PC-3 (cell line): ENCODE measurements around the gene CUTC. TPM values are rescaled to one million over a fixed set of nuclear protein-coding genes. Genes with fewer than 3 reads are reported as not detected.

Experiments
- ATAC-seq: fragments of 200-7000 bp; cut with Tn5 transposase; 2 replicates; pipeline ENCODE4 v1.9.1; 2020; ENCODE audit warnings: mild to moderate bottlenecking, moderate library complexity
- BruUV-seq: library from RNA; stranded (reverse); fragments of 400-500 nt; replicated peaks from 2 replicates; lab custom pipeline; 2021; lab: Mats Ljungman, UMichigan
- CTCF ChIA-PET: fragments of 300-600 bp; sonication (Branson Sonifier 250); formaldehyde crosslinking; loops from one replicate; lab custom pipeline; 2022; ENCODE audit warnings: antibody characterized with exemption; lab: Charles Lee
- POLR2A ChIA-PET: fragments of 300-600 bp; sonication (Branson Sonifier 250); formaldehyde crosslinking; loops from one replicate; lab custom pipeline; 2022; ENCODE audit warnings: antibody characterized with exemption; ENCODE audit not compliant: unreplicated experiment; lab: Charles Lee
- DNase-seq: peaks from one replicate; pipeline ENCODE4 v3.0.0-alpha.2; 2015
- H2AFZ ChIP-seq: fragments of 300-600 bp; sonication (generic); 2 replicates; pipeline ENCODE4 v1.6.0; 2016; ENCODE audit warnings: antibody characterized with exemption, low read length
- H3F3A ChIP-seq: fragments of 300-600 bp; sonication (generic); one replicate; pipeline ENCODE4 v1.6.0; 2017; ENCODE audit warnings: antibody characterized with exemption, low read length, control low read depth, mild to moderate bottlenecking; ENCODE audit not compliant: unreplicated experiment
- H3K27ac ChIP-seq: fragments of 300-600 bp; sonication (generic); 2 replicates; pipeline ENCODE4 v1.5.1; 2016; ENCODE audit warnings: mild to moderate bottlenecking, low read length
- H3K27me3 ChIP-seq: fragments of 300-600 bp; sonication (generic); 2 replicates; pipeline ENCODE4 v1.6.1; 2016; ENCODE audit warnings: low read length, mixed read lengths
- H3K36me3 ChIP-seq: fragments of 300-600 bp; sonication (generic); 2 replicates; pipeline ENCODE4 v1.6.1; 2016; ENCODE audit warnings: low read depth, mixed run types, low read length, mixed read lengths
- H3K4me1 ChIP-seq: fragments of 300-600 bp; sonication (generic); 2 replicates; pipeline ENCODE4 v1.5.1; 2016; ENCODE audit warnings: low read length; ENCODE audit not compliant: insufficient read depth
- H3K4me2 ChIP-seq: fragments of 300-600 bp; sonication (generic); 2 replicates; pipeline ENCODE4 v1.6.0; 2016; ENCODE audit warnings: low read length
- H3K4me3 ChIP-seq: fragments of 300-600 bp; sonication (generic); 2 replicates; pipeline ENCODE4 v1.5.1; 2016; ENCODE audit warnings: mild to moderate bottlenecking, low read length, mixed read lengths
- H3K79me2 ChIP-seq: fragments of 300-600 bp; sonication (generic); 2 replicates; pipeline ENCODE4 v1.6.1; 2017; ENCODE audit warnings: low read length, mixed read lengths
- H3K9ac ChIP-seq: fragments of 300-600 bp; sonication (generic); 2 replicates; pipeline ENCODE4 v1.6.0; 2016; ENCODE audit warnings: mild to moderate bottlenecking, low read length
- H3K9me2 ChIP-seq: fragments of 300-600 bp; sonication (generic); replicated peaks from 2 replicates; pipeline ENCODE4 v1.6.1; 2016; ENCODE audit warnings: mixed run types, low read length, mixed read lengths
- H3K9me3 ChIP-seq: fragments of 300-600 bp; sonication (generic); 2 replicates; pipeline ENCODE4 v1.6.1; 2016; ENCODE audit warnings: low read length, mixed read lengths
- H4K20me1 ChIP-seq: fragments of 300-600 bp; sonication (generic); 2 replicates; pipeline ENCODE4 v1.6.1; 2016; ENCODE audit warnings: low read length, mixed read lengths
- CTCF ChIP-seq: fragments of 300-600 bp; sonication (generic); conservative IDR thresholded peaks from 2 replicates; pipeline ENCODE4 v1.5.1; 2017; ENCODE audit warnings: antibody characterized with exemption, low read depth, mild to moderate bottlenecking, low read length
- EZH2 ChIP-seq: fragments of 300-600 bp; sonication (generic); IDR thresholded peaks from one replicate; pipeline ENCODE4 v1.6.1; 2017; ENCODE audit warnings: antibody characterized with exemption, mild to moderate bottlenecking, low read length; ENCODE audit not compliant: unreplicated experiment
- EZH2phosphoT487 ChIP-seq: fragments of 300-600 bp; sonication (generic); IDR thresholded peaks from 2 replicates; pipeline ENCODE4 v1.6.1; 2018; ENCODE audit warnings: mild to moderate bottlenecking, antibody characterized with exemption, low read length, borderline replicate concordance
- intact Hi-C: fragments of 100-400 bp; cut with micrococcal nuclease; formaldehyde crosslinking; loops from 2 replicates; pipeline ENCODE4 v1.9.0; 2023
- total RNA-seq: library from RNA; depleted of rRNA; stranded (reverse); fragments of >200 nt; gene quantifications from 2 replicates; pipeline ENCODE4 v1.2.3, GENCODE V29; 2014

Gene CUTC
- total RNA-seq, 1 experiment from 2014 or later: 10.2 TPM

DNA sequence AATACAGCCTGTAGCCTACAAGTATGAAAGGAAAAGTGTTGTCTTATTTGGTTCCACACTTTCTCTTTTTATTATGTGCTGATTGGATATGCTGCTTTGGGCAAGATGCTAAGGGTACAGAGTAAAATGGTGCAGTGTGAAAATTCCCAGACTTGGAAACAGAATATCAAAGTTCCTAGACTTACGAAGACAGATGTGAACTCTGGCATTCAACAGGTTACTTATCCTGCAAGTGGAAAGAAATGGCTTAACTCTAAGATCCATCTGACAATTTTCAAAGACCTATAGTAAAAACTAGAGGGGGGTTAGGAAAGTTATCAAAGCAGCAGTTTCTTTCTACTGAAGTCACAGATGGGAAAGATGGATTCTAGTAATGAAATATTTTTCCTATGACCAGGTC lies 24.1 kb downstream of the CUTC start:
- CTCF ChIA-PET: no interaction called here
- no peaks in the 10 kb centered on the region for H3K27me3 ChIP-seq
- DNase-seq (no peak), ATAC-seq (no peak)
- intact Hi-C loops: no loop called here
- no peaks in the 10 kb centered on the region for H3K9me3 ChIP-seq
- no peak overlapping the region for H2AFZ ChIP-seq
- no peak overlapping the region for H3K9ac ChIP-seq
- peaks cover 17% of the 10 kb centered on the region; the same call in 1 of the 2 replicates for H3K36me3 ChIP-seq
- H3K4me3 ChIP-seq: no peak overlapping the region
- H3K4me1 ChIP-seq: no peaks in the 10 kb centered on the region
- no peaks in the 10 kb centered on the region for H3K79me2 ChIP-seq
- no peak overlapping the region for H3K27ac ChIP-seq
- H3K9me2 ChIP-seq: no peaks in the 10 kb centered on the region
- no peak for TF ChIP-seq EZH2phosphoT487
- BruUV-seq: no TSS peak
- H3K4me2 ChIP-seq: no peak overlapping the region
- H4K20me1 ChIP-seq: no peaks in the 10 kb centered on the region
- POLR2A ChIA-PET: no interaction called here
- H3F3A ChIP-seq: no peaks in the 10 kb centered on the region

GRCh38 chr10:99758211-99758891 lies 26.3 kb downstream of the CUTC start:
- Histone ChIP-seq H3K9me2 (no peaks in the 10 kb centered on the region), H3K27me3 (no peaks in the 10 kb centered on the region), H3K4me1 (no peaks in the 10 kb centered on the region), H3K36me3 (peaks cover 17% of the 10 kb centered on the region; the same call in 1 of the 2 replicates), H3K4me2 (no peak overlapping the region), H4K20me1 (no peaks in the 10 kb centered on the region), H3K27ac (no peak overlapping the region), H2AFZ (no peak overlapping the region), H3K9me3 (no peaks in the 10 kb centered on the region), H3F3A (no peaks in the 10 kb centered on the region), H3K9ac (no peak overlapping the region), H3K79me2 (no peaks in the 10 kb centered on the region), H3K4me3 (no peak overlapping the region)
- ATAC-seq: no peak
- intact Hi-C loops: no loop called here
- POLR2A ChIA-PET: no interaction called here
- TF ChIP-seq CTCF: no peak
- TF ChIP-seq EZH2: no peak
- no peak for TF ChIP-seq EZH2phosphoT487
- BruUV-seq: no TSS peak
- CTCF ChIA-PET: no interaction called here
- DNase-seq: no peak

- Histone ChIP-seq H3K27me3 (no peaks in the 10 kb centered on the region), H3K27ac (no peak overlapping the region), H2AFZ (no peak overlapping the region), H3K9ac (no peak overlapping the region), H3K36me3 (peaks cover 17% of the 10 kb centered on the region; the same call in 1 of the 2 replicates), H3K4me1 (no peaks in the 10 kb centered on the region), H3K4me2 (no peak overlapping the region), H3K9me3 (no peaks in the 10 kb centered on the region), H4K20me1 (no peaks in the 10 kb centered on the region), H3K9me2 (no peaks in the 10 kb centered on the region), H3F3A (no peaks in the 10 kb centered on the region), H3K4me3 (no peak overlapping the region), H3K79me2 (no peaks in the 10 kb centered on the region)
- BruUV-seq: no TSS peak
- TF ChIP-seq CTCF: no peak
- no peak for TF ChIP-seq EZH2
- ChIA-PET CTCF (interaction anchor here (0.5 kb wide), 1 partner anchor 79 kb away, joined by 3 read pairs; no protein-coding TSS in a partner anchor), POLR2A (no interaction called here)
- no peak for ATAC-seq
- DNase-seq: no peak
- intact Hi-C loops: no loop called here
These were observed 28.3 kb downstream of the CUTC start for GRCh38 chr10:99760321-99760720.
